SKM-1 (cell line): ENCODE measurements around the gene PPP1R13B.
A peak's percentile ranks its signal among the peaks of the same experiment; 100 is the strongest.

ENCODE experiments used
- DNase-seq: peaks from one replicate; lab custom pipeline; 2025; ENCODE audit not compliant: unreplicated experiment; lab: John Stamatoyannopoulos, UW

The PPP1R13B gene

DNA sequence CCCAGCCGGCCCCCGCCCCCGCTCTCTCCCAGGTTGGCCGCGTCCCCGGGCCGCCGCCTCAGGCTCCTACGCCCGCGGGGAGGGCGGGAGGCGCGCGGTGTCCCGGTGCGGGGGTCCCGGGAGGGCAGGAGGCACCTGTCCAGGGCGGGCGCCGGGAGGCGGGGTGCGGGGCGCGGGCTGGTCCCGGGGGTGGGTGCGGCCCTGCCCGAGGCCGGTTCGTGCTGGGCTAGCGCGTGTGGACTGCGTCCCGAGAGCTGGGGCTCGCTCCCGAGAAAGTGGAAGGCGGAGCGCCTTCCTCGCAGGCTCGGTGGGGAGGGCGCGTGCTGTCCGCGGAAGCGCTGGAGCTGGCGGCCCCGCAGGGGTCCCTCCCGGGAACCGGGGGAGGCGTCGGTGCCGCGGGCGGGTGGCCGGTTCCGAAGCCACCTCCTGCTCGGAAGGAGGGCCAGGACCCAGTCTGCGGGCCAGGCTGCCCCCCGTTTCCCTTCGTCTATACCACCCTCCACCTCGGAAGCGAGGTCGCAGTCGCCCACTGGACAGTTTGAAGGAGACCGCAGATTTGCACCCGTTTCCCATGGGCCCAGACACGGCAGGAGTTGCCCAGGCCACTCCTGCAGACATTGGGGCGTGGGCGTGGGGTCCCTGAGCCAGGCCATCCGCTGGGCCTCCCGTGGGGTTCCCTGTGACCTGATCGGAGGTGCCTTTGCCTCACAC is 131.1 kb downstream of the PPP1R13B start:
- DNase-seq = no peak

DNA sequence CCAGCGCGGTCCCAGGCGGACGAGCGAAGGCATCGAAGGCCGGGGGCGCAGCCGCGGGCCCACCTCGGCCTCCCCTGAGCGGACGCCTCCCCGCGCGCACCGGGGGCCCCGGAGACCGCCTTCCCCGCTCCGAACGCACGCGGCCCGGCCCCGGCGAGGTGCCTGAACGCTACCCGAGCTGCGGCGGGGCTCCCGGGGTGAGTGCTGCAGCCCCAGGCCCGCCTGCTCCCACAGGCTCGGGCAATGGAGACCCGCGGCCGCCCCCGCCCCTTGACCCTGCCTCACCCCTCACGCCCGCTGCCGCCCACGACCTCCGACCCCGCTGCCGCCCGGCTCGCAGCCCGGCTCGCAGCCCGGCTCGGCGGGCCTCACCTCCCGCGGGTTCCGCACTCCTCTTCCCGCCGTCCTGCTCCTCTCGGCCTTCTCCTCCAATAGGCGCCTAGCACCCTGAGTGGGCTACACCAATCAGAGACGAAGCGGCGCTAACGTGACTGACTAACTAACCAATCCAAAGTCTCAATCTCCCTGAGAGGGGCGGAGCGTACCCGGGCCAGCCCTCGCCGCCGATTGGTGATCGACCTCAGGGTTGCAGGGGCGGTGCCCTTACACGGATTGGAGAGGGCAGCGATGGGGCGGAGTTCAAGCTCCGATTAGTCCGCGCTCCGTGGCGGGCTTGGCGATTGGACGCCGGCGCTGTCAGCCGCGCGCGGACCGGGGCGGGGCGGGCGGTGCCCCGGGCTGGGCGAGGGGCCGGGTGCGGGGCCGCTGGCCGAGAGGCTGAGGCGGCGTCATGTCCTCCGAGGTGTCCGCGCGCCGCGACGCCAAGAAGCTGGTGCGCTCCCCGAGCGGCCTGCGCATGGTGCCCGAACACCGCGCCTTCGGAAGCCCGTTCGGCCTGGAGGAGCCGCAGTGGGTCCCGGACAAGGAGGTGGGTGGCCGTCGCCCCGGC is 132.0 kb downstream of the PPP1R13B start, which contains the start of the genes XRCC3 and ZFYVE21:
Gene XRCC3, minus strand, starts transcription at position 400 of the 949 bp plus-strand sequence. CDS start 4,364 bp downstream, outside the sequence.
Gene ZFYVE21, plus strand, starts transcription at position 759 of the 949 bp plus-strand sequence. Its CDS starts 32 bp downstream, at position 791.
- DNase-seq = peak; percentile 82

DNA sequence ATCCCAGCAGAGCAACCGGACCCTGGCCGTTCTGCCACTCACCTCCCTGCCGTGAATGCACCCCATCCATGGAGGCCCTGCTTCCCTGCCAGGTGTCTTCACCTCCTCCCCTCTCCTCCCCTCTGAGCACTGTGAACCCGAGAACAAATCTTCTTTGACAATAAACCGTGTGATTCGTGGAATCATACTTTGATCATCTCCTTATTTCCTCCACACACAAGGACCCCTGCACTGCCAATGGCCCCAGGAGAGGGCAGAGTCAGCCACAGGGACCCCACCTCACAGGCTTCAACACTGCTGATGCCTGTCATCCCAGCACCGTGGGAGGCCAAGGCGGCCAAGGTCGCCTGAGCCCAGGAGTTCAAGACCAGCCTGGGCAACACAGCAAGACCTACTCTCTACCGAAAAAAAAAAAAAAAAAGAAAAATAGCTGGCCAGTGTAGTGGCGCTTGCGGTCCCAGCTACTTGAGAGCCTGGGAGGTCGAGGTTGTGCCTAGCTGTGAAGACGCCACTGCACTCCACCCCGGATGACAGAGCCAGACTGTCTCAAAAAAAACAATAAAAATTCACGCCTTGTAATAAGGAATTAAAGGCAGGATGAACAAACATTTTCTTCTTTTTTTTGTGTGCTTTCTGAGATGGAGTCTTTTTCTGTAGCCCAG is 133.2 kb downstream of the PPP1R13B start:
- no peak for DNase-seq

DNA sequence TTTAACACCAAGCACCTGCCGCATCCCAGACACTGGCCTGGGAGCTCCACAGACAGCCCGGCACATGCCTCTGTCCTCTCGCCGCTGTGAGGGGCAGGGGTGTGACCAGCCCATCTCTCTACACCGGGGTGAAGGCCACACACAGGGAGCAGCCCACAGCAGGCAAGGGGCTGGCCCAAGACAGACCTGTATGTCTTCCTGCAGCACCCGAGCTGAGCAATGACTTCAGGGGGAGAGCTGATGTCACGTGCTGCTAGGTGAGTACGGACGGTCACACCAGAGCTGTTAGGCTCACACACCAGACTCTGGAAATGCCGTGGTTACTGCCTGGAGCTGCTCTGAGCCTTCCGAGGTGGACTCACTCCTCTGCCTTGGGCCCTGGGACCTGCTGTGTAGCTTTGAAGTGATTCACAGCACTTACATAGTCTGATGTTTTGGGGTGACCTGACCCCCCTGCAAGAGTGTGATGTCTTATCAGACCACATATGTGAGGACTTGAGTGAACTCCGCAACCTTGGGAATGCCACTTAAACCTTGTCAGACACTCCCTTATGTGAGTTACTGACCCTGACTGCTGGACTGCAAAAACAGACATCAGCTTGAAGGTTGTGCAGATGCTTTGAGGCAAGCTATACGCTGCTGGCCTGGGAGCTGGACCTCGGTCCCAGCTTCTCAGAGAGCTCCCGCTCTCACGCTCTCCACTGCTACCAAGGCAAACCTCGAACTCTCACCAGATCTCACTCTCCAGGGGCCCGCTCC is 133.9 kb downstream of the PPP1R13B start:
- DNase-seq = no peak

DNA sequence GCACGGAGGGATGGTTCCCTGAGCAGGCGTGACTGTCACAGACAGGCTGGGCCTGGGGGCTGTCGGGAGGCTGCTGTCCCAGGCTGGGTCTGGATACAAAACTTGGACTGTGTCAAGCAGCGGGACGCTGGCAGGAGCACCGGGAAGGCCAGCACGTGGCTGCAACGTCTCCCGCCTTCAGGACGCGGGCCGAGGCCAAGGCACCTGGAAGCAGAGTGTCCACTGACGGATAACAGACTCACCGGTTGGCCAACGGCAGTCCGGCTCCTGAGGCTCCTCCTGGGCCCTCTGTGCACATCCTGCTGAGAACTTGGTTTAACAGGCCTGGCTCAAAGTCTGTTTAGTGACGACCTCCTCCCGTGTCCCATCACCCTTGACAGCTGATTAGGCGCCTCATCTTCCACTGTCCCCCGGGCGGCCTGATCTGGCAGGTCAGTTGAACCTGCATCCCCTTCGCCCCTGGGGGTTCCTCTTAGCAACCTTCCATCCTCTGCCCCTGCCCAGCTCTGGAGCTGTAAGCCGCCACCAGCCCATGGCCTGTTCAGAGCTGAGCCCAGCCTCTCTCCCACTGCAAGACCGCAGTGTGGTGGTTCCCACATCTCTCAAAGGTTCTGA is 134.6 kb downstream of the PPP1R13B start:
- no peak for DNase-seq

DNA sequence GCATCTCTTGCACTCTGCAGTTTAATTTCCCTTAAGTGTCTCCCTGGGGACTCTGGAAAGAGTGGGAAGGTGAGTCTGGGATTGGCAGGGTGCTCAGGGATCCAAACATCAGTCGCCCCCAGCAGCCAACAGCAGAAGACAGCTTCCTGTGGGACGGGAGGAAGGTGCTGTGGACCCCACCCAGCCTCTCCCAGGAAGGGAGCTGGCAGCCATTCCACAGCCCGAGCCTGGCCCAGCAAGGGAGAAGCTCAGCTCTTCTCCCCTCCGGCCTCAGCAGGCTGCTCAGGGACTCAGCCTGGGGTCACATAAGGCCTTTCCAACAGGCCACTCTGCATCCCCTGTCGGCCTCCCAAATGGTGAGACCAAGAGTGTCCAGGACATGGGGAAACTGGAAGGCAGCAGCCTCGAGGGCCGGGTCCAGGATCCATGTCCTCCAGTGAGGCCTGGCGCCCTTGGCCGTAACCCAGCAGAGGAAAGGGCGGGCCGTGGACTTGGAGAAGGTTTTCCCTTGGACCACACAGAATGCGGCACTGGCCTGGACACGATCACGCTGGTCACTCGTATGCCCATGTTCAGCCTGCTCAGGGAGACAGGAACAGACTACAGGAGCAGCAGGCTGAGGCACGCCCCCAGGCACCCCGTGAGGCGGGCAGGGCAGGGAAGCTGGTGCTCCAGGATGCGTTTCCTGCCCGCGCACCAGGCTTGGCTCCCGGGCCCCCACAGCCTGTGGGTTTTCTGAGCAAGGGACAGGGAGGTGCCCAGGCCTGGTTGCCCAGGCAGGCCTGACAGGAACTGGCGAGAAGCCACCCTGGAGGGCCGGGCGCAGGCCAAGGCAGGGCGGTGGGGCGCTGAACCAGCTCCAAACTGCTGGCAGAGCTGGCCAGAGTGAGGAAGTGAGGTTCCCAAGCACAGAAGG is 135.6 kb downstream of the PPP1R13B start:
- DNase-seq = no peak

DNA sequence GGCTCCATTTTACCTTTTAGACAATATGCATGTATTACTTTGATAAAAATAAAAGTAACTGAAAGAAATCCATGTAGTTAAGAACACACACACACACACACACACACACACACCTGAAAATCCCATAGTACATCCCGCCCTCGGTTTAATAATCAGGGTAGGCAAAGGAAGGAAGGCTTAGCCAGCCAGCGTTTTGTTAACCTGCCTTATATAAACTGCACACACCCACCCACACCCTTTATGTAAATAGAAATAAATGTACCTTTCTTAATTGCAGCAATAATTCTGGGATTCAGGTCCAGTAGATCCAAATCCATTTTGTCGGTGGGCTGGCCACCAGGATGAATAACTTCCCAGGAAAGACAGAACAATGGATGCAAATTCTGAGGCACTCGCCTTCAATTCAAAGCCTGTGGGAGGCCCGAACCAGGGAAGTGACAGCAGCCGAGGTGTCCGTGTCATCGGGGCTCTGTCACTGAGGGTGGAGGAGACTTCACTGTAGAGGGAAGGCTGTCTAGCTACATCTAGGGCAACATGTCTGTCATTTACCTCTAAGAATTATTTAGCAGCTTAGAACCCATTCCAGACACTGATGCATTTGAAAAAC is 136.5 kb downstream of the PPP1R13B start:
- no peak for DNase-seq

DNA sequence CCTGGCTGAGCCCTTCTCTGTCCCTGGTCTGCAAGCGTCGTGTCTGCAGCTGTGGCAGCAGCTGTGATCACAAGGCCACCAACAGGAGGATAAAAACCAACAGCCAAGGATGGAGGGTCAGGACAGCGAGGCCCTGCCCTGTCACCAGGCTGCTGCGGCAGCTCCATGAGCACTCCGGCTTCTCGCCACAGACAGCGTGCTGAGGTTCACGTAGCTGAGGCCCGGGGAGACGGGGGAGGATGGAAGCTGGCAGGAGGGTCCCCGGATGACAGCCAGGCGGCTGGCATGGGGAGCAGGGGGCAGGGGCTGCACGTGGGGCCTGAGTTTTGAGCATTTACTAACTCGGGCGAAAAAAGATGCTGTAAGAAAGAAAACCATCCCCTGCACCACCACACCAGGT is 137.6 kb downstream of the PPP1R13B start:
- no peak for DNase-seq

DNA sequence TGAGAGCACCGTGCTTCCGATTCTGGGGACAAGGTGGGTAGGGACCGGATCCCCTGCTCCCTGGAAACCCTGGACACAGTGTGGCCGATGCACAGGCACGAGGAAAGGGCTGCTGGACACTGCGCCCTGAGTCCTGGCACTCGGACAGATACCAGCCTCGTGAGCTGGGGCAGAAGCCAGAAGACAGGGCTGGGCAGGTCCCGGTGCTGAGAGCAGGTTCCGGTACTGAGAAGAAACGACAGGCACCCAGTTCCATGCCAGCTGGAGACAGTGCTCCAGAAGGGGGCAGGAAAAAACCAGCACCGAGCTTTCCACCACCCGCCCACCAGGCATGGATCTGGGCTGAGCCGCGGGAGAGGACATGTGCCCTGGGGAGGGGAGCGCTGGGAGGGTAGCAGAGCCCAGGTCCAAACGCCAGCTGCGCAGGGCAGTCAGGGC is 138.6 kb downstream of the PPP1R13B start:
- no peak for DNase-seq

DNA sequence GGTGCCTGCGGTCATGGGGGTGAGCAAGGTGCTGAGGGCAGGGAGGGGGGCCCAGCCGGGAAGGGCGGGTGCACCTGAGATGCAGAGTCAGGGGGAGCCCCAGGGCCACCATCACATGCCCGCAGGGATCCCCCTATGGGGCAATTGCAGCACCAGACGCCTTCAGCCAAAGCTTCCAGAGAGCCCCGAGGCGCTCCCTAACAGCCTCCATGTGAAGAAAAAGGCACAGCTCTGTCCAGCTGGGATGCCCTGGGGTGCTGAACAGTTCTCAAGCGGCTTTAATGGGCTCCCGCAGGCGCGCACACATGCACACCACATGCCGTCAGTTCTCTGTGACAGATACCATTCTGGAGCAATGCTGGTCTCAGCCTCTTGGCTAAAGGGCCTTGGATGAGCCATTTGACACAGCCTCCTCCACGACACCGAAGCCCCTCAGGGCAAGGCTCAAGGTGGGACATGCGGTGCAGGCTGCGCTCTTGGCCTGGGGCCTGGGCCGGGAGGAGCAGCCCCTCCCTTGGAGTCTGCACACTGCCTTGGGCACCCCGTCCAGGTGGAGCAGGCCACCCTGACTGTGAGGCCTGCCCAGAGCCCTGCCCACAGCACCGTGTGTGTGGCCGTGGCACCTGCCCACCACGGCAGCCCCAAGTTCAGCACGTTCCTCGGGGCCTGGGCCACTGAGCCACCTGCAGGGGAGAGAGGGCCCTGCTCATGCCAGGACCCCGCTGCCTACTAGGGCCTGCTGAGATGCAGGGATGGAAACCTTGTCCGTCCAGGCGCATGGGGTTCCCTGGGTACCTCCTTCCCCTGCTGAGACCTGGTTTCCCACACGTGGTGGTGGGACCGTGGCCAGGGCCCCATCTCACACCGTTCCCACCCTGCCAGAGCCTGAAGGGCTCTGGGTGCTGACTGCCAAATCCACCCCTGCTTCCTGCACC is 139.8 kb downstream of the PPP1R13B start:
- DNase-seq = no peak

DNA sequence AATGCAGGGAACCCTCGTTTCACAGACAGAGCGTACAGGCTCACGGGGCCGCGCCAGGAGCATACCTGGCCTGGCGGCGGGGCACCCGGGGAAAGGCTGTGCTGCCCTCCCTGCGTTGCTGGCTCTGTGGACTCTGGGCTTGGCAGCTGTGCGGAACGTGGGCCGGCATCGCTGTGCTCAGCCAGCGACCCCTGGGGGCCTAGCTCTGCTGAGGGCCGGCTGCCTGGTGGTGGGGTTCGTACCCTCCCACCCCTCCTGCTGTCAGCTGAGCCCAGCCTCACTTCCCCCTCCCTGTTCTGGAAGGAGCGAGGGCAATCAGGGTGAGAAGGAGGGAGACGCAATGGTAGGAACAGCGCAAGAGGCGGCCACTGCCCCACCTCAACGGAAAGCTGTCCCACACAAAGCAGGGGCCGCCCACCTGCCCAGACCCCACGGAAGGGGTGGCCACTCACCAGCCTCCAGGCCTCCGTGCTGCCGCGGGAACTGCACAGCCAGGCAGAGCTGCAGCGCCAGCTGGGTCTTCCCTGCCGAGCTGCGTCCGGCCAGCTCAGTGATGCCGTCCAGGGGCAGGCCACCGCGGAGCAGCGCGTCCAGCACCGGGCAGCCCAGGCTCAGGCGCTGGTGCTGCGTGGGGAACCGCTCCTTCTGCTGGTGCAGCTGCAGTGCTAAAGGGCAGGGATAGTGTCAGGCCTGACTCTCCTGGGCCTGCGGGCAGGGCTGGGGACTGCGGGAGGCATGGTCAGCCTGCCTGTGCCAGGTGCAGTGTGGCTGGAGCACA is 140.6 kb downstream of the PPP1R13B start:
- no peak for DNase-seq

DNA sequence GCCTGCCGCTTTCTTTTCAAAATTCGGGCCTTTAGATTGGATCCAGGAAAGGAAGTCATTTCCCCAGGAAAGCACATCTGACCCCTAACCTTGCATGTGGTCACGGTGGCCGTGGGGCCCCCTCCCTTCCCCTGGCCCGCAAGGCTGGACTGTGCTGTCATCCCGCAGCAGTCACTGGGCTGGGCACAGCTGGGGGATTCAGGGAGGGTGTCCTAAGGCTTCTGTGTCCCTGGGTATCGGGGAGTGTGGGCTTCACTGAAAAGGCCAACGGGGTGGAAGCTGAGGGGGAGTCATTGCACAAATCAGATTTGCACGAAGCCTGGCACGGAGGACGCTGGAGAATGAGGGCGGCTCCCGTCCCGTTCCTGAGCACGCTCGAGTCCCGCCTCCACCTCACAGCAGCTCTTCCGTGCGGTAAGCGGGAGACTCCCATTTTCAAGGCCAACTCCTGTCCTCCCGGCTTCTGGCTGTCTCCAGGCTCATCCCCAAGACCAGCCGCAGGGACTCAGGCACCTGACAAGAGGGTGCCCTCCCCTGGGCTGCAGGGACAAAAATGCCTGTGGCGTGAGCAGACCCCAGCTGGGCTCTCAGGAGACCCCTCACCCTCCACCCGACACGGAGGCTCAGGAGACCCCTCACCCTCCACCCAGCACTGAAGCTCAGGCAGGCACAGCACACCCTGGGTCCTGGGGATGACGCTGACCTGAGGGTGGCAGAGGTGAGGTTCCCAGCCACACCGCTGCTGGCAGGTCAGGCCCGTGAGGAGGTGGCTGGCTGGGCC is 141.7 kb downstream of the PPP1R13B start:
- DNase-seq = no peak

DNA sequence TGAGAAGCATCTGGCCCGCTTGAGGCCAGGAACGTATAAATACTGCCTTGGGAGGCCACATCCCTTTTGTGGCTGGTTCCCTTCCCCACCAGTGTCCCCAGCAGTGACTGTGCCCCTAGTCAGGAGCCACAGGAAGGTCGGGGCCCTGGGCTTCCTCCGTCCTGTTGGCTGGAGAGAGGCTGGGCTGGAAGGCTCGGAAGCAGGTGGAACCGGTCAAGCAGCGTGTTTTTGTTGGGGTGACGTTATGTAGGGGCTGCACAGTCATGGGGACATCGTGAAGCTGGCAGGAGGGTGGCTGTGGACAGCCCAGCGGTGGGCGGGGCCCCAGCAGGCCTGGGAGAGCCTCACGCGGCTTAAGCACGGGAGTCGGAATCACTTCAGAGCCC is 142.3 kb downstream of the PPP1R13B start:
- DNase-seq = no peak

DNA sequence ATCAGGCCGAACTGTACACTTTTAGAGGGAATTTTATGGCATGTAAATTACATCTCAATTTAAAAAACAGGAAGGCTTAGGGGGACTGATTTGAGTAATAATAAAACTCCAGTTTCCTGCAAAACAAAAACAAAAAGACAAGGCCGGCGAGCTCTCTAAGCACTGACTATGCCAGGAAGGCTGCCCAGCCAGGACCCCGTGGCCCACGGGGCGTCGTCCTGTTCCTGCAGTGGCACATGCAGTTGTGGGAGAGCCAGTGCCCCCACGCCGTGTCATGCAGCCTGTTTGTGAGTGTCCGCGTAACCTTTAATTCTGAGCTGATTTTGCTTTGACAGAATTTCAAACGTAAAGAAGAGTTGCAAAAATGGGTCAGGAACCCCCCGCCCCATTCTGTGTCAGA is 142.7 kb downstream of the PPP1R13B start:
- no peak for DNase-seq

DNA sequence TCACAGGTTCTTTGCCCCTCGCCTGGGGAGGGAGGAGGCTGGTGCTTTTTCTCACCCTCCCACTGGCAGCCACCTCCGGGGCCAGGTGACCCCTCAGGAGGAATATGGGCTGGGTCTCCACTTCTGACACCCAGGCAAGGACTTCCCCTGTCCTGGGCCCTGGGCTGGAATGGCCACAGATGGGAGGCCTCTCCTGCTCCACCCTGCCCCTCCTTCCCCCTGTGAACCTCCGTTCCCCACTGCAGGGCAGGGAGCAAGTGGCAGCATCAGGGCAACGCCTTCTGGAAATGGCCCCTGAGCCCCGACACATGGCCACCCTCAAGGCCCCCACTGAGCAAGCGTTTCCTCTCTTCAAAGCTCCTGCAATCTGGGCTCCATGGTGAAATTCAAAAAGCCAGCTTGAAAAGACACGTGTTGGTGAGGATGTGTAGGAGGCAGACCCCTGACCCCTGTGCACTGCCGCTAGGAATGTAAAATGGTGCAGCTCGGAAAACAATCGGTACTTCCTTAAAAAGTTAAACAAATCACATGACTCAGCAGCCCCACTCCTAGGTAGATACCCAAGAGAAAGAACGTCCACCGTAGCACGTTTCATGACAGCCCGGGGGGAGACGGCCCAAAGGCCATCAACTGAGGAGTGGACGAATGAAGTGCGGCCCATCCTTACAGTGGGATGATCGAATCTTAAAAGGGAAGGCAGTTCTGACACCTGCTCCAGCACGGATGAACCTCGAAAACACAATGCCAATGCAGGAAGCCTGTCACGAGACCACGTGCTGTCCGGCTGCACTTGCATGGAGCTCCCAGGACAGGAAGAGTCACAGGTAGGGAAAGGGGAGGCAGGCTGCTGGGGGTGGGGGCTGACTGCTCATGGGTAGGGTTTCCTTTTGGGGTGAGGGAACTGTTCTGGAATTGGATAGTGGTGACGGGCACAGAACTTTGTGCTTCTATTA is 143.7 kb downstream of the PPP1R13B start:
- no peak for DNase-seq
